Measurements from ENCODE around the gene PIK3AP1.
A peak's percentile ranks its signal among the peaks of the same experiment; 100 is the strongest.
"Not testable (repeated sequence)": the region's sequence is repeated elsewhere in the genome, so short reads cannot be mapped to it uniquely, and the experiment has no call there.

The PIK3AP1 gene, protein sequence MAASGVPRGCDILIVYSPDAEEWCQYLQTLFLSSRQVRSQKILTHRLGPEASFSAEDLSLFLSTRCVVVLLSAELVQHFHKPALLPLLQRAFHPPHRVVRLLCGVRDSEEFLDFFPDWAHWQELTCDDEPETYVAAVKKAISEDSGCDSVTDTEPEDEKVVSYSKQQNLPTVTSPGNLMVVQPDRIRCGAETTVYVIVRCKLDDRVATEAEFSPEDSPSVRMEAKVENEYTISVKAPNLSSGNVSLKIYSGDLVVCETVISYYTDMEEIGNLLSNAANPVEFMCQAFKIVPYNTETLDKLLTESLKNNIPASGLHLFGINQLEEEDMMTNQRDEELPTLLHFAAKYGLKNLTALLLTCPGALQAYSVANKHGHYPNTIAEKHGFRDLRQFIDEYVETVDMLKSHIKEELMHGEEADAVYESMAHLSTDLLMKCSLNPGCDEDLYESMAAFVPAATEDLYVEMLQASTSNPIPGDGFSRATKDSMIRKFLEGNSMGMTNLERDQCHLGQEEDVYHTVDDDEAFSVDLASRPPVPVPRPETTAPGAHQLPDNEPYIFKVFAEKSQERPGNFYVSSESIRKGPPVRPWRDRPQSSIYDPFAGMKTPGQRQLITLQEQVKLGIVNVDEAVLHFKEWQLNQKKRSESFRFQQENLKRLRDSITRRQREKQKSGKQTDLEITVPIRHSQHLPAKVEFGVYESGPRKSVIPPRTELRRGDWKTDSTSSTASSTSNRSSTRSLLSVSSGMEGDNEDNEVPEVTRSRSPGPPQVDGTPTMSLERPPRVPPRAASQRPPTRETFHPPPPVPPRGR

DNA sequence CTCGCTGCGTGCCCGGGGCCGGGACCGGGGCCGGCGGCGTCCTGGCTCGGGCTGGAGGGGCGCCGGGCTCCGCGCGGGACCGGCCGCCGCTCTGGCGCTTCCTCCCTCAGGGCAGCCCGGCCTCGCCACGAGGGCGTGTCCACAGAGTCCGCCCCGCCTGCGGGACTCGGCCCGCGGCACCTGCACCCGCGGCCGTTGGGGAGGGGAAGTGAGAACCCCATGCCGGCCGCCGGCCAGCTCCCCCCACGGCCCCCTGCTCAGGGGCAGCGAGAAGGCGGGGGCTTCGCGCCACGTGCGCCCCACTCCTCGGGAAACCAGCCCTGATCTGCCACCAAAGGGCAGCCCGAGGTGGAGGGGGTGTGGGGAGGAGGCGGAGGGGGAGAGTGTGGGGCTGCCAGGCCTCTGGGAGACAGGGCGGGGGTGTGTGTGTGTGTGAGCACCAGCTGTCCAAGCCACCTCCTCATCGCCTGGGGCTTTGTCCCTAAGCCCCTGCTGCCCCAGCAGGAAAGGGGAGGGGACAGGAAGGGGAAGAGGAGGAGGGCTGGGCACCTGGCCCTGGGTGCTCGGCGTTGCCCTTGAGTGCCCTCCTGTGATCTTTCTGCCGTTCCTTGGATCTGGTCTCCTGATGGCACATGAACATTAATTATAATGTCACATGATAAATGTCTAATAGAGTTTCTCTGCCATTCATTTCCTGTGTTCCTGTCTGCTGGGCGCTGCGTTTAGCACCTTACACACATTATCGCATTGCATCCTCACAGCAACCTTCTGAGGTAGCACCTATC is at the start of gene PIK3AP1:
Gene PIK3AP1 (minus strand): TSS at position 93 of the 785 bp plus-strand sequence. CDS start 120 bp downstream, outside the sequence.
- DNase-seq (ENCODE audit: low read depth in 2 of 3, low spot score in 1 of 3): peak in 2 of 3 donors; percentile 11 to 40

DNA sequence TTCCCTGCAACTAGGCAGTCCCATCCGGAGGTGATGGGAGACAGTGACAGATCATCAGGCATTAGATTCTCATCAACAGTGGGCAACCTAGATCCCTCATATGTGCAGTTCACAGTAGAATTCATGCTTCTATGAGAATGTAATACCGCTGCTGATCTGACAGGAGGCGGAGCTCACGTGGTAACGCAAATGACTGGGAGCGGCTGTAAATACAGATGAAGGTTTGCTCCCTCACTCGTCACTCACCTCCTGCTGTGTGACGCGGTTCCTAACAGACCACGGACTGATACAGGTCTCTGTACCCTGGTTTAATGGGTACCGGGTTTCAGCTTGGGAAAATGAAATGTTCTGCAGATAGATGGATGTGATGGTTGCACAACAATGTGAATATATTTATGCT is 47.8 kb upstream of the PIK3AP1 start:
- DNase-seq (ENCODE audit: low read depth in 2 of 3, low spot score in 1 of 3): no peak

DNA sequence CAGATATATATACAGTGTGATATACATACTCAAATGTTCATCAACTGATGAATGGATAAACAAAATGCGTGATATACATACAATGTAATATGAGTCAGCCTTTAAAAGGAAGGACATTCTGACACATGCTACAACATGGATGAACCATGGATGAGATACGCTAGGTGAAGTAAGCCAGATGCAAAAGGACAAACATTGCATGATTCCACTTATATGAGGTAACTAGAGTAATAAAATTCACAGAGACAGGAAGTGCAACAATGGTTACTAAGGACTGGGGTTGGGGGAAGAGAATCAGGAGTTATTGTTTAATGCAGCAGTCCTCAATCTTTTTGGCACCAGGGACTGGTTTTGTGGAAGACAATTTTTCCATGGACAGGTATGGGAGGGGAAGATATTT is 47.3 kb upstream of the PIK3AP1 start:
- DNase-seq (ENCODE audit: low read depth in 2 of 3, low spot score in 1 of 3): no peak

DNA sequence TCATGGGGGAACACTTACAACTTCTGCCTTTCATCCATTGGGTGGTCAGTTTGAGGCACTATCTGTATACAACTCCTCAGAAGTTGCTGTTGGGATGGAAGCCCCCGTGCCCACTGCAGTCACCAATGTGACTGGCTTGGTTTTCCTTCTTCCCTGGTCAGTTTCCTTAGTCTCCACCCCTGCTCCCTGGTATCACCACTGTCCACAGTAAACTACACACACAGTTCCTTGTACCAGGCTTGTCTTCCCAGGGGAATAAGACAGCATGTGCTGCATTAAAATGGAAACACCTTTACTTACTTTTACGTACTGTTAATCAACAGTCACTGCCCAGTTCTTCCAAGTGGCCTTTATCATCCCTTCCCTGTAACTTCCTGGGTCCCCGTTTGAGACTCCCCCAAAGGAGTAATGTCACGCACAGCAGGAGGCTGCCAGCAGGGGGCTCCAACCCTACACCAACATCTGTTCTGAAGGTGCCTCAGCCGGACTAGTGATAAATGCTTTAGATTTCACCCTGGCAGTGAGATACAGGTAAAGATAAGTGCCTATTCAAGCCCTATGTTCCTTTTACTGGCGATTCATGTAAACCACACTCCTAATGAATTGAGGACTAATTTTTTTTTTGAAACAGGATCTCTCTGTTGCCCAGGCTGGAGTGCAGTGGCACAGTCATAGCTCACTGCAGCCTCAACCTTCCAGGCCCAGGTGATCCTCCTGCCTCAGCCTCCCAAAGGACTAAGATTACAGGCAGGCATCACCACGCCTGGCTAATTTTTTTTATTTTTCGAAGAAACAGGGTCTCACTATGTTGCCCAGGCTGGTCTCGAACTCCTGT is 45.3 kb upstream of the PIK3AP1 start:
- DNase-seq (ENCODE audit: low read depth in 2 of 3, low spot score in 1 of 3): peak; percentile 56 to 79 (median 65)

DNA sequence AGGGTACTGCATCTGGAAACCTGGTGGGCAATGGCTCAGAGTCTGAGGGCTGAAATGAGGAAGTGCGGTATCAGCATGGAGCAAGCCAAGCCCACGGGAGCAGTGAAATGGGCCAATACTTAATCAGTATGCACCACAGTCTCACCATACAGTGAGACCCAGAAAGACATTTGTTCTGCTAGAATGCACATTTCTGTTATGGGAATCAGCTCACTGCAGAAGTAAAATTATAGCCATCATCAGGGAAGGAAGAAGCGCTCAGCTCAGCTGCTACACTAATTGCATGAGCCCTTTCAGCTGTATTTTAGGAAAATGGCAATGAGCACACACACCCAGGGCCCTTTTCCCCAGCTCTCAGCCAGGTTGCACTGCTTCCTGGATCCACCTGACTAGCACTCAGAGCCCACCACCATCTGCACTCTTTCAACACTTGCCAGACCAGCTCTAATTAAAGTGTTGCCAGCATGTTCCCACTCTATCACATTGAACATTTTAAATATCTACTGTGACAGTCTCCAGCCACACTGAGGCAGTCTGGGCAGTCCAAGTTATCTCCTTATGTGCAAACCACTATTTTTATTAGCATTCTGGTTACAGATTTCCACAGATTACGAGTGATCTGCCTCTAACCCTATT is 44.2 kb upstream of the PIK3AP1 start:
- no peak for DNase-seq (ENCODE audit: low read depth in 2 of 3, low spot score in 1 of 3)

DNA sequence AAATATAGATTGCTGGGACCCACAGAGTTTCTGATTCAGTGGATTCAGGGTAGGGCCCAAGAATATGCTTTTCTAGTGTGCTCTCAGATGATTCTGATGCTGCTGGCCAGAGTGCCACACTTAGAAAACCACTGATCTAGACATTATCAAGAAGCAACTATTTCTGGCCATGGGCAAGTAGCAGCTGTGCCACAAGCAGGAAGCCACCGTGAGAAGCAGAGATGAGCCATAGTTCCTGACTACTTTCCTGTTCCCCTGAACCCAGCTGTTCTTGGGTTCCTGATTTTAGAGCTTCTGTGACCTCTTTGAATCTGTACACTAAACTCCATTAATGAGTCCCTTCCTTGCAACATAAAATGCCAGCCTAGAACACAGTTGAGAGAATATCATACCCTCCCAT is 38.1 kb upstream of the PIK3AP1 start:
- no peak for DNase-seq (ENCODE audit: low read depth in 2 of 3, low spot score in 1 of 3)

DNA sequence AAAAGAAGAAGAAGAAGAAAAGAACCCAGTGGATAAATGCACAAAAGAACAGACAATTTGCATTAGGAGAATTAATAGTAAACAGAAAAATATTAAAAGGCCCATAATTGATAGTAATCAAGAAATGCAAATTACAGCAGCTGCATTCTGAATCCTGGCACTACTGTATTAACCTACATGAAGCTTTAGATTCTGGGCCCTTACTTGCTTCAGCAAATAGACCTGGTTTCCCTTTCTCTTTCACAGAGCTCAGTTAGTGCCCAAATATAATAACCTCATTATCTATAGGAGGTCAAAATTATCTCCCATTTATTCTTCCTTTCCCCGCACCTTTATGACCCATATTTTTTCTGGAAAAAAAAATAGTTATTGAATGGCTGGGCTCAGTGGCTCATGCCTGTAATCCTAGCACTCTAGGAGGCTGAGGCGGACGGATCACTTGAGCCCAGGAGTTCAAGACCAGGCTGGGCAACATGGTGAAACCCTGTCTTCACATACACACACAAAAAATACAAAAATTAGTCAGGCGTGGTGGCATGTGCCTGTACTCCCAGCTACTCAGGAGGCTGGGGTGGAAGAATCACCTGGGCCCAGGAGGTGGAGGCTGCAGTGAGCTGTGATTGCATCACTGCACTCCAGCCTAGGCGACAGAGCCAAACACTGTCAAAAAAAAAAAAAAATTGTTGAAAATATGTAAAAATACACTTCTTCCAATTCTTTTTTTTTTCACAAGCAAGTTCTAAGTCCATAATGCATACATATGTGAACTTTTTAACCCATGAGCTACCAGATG is 36.0 kb upstream of the PIK3AP1 start:
- no peak for DNase-seq (ENCODE audit: low read depth in 2 of 3, low spot score in 1 of 3)

DNA sequence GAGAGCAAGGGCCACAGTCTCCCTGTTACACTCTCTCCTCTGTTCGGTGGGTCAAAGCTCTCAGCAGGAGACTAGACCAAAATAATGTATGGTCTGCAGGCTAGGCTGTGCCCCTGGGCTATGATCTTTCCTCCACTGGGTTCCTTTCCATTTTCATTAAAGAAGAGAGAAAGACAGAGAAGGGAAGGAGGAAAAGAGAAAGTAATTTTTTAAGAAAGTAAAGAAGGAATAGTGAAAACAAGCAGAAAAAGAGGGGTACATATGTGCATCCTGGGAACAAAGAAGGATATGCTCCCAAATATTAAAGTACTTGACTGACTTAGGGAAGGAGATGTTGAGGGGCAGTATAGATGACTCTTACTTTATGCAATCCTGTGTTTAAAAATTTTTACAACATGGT is 33.6 kb upstream of the PIK3AP1 start:
- DNase-seq (ENCODE audit: low read depth in 2 of 3, low spot score in 1 of 3): no peak

DNA sequence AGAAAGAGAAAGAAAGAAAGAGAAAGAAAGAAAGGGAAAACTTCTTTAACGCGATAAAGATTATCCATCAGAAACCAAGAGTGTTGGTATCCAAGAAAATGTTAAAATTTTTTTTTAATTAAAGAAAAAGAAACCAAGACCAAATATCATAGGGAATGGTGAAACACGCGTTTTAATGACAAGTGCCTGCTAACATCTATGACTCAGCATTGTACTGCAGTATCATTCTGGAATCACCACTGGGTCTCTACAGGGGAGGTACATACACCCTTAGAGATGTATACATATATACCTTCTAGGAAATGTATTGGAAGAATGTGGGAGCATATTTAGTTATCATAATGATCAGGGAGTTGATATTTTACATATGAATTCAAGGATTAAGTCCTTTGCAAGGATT is 32.1 kb upstream of the PIK3AP1 start:
- no peak for DNase-seq (ENCODE audit: low read depth in 2 of 3, low spot score in 1 of 3)

DNA sequence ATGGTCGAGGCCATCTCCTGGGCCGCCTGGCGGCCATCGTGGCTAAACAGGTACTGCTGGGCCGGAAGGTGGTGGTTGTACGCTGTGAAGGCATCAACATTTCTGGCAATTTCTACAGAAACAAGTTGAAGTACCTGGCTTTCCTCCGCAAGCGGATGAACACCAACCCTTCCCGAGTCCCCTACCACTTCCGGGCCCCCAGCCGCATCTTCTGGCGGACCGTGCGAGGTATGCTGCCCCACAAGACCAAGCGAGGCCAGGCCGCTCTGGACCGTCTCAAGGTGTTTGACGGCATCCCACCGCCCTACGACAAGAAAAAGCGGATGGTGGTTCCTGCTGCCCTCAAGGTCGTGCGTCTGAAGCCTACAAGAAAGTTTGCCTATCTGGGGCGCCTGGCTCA is 30.0 kb upstream of the PIK3AP1 start:
- DNase-seq (ENCODE audit: low read depth in 2 of 3, low spot score in 1 of 3): not testable (repeated sequence)

DNA sequence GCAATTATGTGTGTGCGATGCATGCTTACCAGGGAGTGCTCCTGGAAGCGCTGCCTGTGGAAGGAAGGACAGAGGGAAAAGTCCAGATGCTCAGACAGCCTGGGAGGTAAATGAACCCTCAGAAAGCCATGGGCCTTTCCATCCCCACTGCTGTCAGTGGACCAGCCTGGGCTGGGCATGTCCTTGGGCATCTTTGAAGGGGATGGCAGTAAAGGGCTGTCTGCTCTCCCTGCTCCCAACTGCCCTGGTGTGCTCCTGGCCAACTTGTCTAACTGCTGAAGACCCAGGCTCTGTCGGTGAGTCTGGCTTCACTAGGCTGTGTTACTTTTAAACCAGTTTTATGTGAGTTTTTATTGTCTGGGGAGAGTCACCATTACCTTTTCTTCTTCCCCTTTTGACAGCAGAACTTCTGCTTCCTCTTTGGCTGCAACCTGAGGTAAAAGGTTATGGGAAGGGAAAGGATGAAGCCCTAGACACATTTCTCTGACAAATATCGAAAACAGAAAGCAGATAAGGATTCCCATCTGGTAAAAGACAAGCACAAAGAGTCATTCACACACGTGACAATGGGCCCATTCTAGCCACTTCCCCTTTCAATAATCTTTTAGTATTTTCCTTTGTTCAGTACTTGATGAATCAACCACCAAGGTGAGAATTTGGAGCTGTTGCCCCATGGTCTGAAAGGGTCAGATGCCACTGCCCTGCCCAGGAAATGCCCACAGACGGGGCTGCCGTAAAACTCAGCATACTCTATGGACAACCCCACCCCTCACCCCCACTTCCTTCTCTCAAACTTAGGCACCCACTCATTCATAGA is 27.6 kb upstream of the PIK3AP1 start:
- peak in 1 of 3 donors; percentile 3 for DNase-seq (ENCODE audit: low read depth in 2 of 3, low spot score in 1 of 3)

DNA sequence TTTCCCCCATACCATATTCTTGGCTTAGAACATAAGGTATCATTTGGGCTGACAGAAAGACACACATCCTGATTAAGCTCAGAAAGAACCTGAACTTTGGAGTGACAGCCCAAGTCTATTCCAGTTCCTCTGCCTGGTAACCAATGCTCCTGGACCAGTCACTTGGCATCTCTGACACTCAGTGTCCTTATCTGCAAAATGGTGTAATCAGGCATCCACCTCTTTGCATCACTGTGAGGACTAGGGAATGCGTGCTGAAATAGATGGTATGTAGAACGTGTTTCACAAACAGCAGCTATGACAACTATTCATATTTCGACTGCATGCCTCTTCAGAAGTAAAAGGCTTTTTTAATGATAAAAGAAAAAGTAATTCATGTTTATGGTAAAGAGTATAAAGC is 26.2 kb upstream of the PIK3AP1 start:
- no peak for DNase-seq (ENCODE audit: low read depth in 2 of 3, low spot score in 1 of 3)

DNA sequence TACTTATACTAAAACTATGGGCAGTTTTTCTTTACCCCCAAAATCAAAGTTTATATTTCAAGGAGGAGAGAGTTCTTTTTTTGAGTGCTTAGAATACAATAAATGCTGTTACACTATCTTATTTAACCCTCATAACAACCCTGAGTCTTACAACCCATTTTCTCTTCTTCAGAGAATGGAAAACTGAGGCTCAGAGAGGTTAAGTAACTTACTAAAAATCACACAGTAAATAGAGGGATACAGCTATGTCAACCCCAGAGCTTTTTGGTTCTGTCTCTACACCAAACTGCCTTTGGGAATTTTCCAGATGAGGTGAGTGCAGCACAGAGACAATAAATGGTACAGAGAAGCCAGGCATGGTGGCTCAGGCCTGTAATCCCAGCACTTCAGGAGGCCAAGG is 25.6 kb upstream of the PIK3AP1 start:
- no peak for DNase-seq (ENCODE audit: low read depth in 2 of 3, low spot score in 1 of 3)

DNA sequence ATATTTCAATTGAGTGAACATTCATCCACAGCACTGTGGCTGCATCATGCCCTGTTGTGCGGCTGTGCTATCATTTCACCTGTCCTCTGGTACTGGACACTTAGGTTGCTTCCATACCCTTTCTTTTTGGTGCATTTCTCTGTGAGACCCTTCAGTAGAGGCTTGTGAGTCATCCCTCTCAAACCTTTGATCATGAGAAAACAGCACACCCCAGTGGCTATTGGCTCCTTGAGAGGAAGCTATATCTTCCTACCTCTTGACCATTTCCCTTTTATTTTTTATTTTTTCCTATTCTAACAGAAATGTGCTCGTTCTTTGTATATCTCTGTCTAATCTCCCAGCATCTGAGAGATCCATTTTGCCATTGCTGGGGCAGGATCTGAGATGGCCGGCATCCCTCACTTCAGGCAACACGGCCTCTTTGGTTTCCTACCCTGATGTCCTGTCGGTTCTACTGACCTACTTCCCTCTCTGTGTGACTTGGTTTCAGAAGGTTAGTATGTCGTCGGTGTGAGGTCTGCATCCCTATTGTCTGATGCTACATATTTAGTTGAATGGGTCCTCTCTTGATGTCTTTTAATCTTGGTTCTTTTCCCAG is 23.8 kb upstream of the PIK3AP1 start:
- no peak for DNase-seq (ENCODE audit: low read depth in 2 of 3, low spot score in 1 of 3)

DNA sequence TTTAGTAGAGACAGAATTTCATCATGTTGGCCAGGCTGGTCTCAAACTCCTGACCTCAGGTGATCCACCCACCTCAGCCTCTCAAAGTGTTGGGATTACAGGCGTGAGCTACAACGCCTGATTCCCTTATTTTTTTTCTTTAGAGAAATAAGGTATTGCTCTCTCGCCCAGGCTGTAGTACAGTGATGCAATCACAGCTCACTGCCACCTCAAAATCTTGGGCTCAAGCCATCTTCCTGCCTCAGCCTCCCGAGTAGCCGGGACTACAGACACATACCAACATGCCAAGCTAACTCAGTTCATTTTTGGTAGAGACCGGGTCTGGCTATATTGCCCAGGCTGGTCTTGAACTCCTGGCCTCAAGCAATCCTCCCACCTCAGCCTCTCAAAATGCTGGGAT is 21.2 kb upstream of the PIK3AP1 start:
- not testable (repeated sequence) for DNase-seq (ENCODE audit: low read depth in 2 of 3, low spot score in 1 of 3)

DNA sequence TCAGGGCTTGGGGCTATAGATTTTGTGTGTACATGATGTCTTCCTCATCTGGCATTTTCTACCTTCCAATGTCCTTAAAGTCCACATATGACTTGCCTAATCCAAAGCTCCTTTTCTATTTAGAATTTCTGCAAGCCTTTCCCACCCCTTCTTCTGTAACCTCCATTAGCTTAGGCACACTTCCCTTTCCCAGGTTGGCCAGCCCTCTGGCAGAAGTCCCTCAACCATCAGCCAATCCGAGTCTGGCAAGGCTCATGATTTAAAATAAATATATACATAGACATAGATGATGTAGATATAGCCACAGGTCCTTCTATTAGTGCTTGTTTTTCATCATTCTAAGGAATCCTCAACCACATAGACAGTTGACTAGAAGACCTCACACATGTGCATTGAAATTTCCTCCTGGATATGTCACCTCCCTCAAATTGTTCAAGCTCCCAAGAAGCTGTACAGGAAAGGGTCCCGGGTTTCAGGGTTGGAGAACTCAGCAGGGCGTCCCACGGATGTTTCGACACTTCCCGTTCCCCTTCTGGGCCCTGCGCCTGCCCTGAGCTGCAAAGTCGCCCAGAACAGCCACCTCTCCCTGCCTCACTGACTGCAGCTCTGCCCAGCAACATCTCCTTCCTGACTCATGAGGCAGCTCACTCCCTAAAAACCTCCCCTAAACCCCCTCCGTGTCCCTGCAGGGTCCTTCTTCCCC is 20.4 kb upstream of the PIK3AP1 start:
- DNase-seq (ENCODE audit: low read depth in 2 of 3, low spot score in 1 of 3): no peak

DNA sequence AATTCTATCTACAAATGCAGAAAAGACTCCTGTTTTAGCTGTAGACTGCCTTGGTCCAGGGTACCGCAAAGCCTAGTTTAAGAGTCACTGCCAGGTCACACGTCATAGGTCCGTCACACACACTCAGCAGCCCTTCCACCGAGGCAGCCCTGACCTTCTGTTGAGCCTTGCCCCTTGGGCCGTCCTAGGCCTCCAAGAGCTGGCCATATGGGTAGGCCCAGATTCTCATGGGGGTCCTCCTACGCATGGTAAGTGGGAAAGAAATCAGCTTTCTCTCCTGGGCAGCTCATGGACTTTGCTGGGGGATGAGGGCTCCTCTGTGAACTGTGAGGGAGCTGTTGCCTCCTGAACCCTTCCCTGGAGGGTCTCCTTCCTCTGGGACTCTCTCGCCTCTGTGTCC is 19.8 kb upstream of the PIK3AP1 start:
- no peak for DNase-seq (ENCODE audit: low read depth in 2 of 3, low spot score in 1 of 3)

Data from stimulated activated CD4-positive, alpha-beta T cell treated with anti-CD3 and anti-CD28 coated beads, Interleukin-12 subunit alpha, Interleukin-12 subunit beta, amount 100 ng/mL, for 48 hours (primary cell).